Kidney capillary endothelial cell (primary cell): ENCODE data around the gene PKNOX2.

Experiments used
- DNase-seq: peaks from one replicate; pipeline ENCODE4 v3.0.0-alpha.2; 2018; ENCODE audit warnings: low spot score

PKNOX2 gene

GRCh38 chr11:125382314-125382791 is 217.8 kb downstream of the PKNOX2 start:
- no peak for DNase-seq

GRCh38 chr11:125382822-125383221 is 218.3 kb downstream of the PKNOX2 start:
- DNase-seq: no peak

GRCh38 chr11:125384825-125385224 is 220.3 kb downstream of the PKNOX2 start:
- DNase-seq: no peak

GRCh38 chr11:125387901-125388300 is 223.3 kb downstream of the PKNOX2 start:
- no peak for DNase-seq

- no peak for DNase-seq
Measured at GRCh38 chr11:125388611-125389010, 224.1 kb downstream of the PKNOX2 start.

- no peak for DNase-seq
Measured at GRCh38 chr11:125389339-125390166, 225.0 kb downstream of the PKNOX2 start.

GRCh38 chr11:125390946-125391345 is 226.4 kb downstream of the PKNOX2 start:
- DNase-seq: peak; percentile 44

GRCh38 chr11:125393331-125393730 is 228.8 kb downstream of the PKNOX2 start:
- DNase-seq: no peak

GRCh38 chr11:125394296-125394695 is 229.7 kb downstream of the PKNOX2 start:
- DNase-seq: no peak

- DNase-seq: no peak
Measured at GRCh38 chr11:125397421-125397820, 232.9 kb downstream of the PKNOX2 start.

- no peak for DNase-seq
Measured at GRCh38 chr11:125398475-125398874, 233.9 kb downstream of the PKNOX2 start.

- no peak for DNase-seq
Measured at GRCh38 chr11:125398994-125399640, 234.6 kb downstream of the PKNOX2 start.

GRCh38 chr11:125399945-125400344 is 235.4 kb downstream of the PKNOX2 start:
- no peak for DNase-seq

- no peak for DNase-seq
Measured at GRCh38 chr11:125401235-125401634, 236.7 kb downstream of the PKNOX2 start.

- DNase-seq: no peak
Measured at GRCh38 chr11:125401746-125402145, 237.2 kb downstream of the PKNOX2 start.

GRCh38 chr11:125402435-125402834 is 237.9 kb downstream of the PKNOX2 start:
- peak; percentile 26 for DNase-seq

- no peak for DNase-seq
Measured at GRCh38 chr11:125404157-125404810, 239.7 kb downstream of the PKNOX2 start.

- DNase-seq: peak; percentile 43
Measured at GRCh38 chr11:125404811-125405790, 240.6 kb downstream of the PKNOX2 start.

- DNase-seq: no peak
Measured at GRCh38 chr11:125407046-125407445, 242.5 kb downstream of the PKNOX2 start.

- no peak for DNase-seq
Measured at GRCh38 chr11:125408311-125408711, 243.8 kb downstream of the PKNOX2 start.

GRCh38 chr11:125410091-125410490 is 245.5 kb downstream of the PKNOX2 start:
- DNase-seq: no peak

- no peak for DNase-seq
Measured at GRCh38 chr11:125412177-125412496, 247.6 kb downstream of the PKNOX2 start.
